Liver (tissue), 9 donors: ENCODE results near the gene PLAAT4. TPM values are rescaled to one million over a fixed set of nuclear protein-coding genes. Genes with fewer than 3 reads are reported as not detected.

ENCODE experiments used
- DNase-seq: peaks from one replicate; pipeline ENCODE4 v3.0.0-alpha.2; 2017; ENCODE audit warnings: low spot score
- H3K27ac ChIP-seq, 2 donors: one replicate each; pipeline ENCODE4 v1.7.0; 2013; ENCODE audit warnings: inconsistent platforms in 2 of 2, low read length in 2 of 2, control low read depth in 1 of 2, low read depth in 1 of 2, mild to moderate bottlenecking in 1 of 2
- H3K27me3 ChIP-seq, 4 donors: one replicate each; pipeline versions ENCODE4 v1.6.1 to v1.7.0; 2013; ENCODE audit warnings: low read length in 3 of 4, inconsistent platforms in 1 of 4, mild to moderate bottlenecking in 1 of 4, moderate library complexity in 1 of 4; ENCODE audit not compliant: control insufficient read depth in 4 of 4, insufficient read depth in 4 of 4
- H3K36me3 ChIP-seq, 4 donors: one replicate each; pipeline versions ENCODE4 v1.6.1 to v1.7.0; 2013; ENCODE audit warnings: low read length in 3 of 4, mild to moderate bottlenecking in 3 of 4, low read depth in 1 of 4, moderate library complexity in 1 of 4; ENCODE audit not compliant: control insufficient read depth in 4 of 4, insufficient read depth in 3 of 4
- H3K4me1 ChIP-seq, 4 donors: one replicate each; pipeline versions ENCODE4 v1.6.1 to v1.7.0; 2013; ENCODE audit warnings: low read length in 3 of 4, mild to moderate bottlenecking in 3 of 4, moderate library complexity in 1 of 4; ENCODE audit not compliant: control insufficient read depth in 4 of 4, insufficient read depth in 4 of 4
- H3K4me3 ChIP-seq, 3 donors: one replicate each; pipeline versions ENCODE4 v1.6.1 to v1.7.0; 2013; ENCODE audit warnings: low read length in 3 of 3, control low read depth in 1 of 3, low read depth in 1 of 3, mild to moderate bottlenecking in 1 of 3
- H3K9ac ChIP-seq, 2 donors: one replicate each; pipeline ENCODE4 v1.7.0; 2013; ENCODE audit warnings: low read length in 2 of 2, mild to moderate bottlenecking in 2 of 2, moderate library complexity in 2 of 2, control low read depth in 1 of 2, low read depth in 1 of 2
- H3K9me3 ChIP-seq, 4 donors: one replicate each; pipeline versions ENCODE4 v1.6.1 to v1.7.0; 2013; ENCODE audit warnings: low read length in 3 of 4; ENCODE audit not compliant: control insufficient read depth in 4 of 4
- ATF3 ChIP-seq: IDR thresholded peaks from 2 replicates; pipeline ENCODE4 v1.6.1; 2016; ENCODE audit warnings: antibody characterized with exemption
- EGR1 ChIP-seq, 2 donors: IDR thresholded peaks; 2 replicates each; pipeline ENCODE4 v1.6.1; 2016 to 2018; ENCODE audit warnings: antibody characterized with exemption in 2 of 2, low read depth in 2 of 2
- FOXA1 ChIP-seq: IDR thresholded peaks from 2 replicates; pipeline ENCODE4 v1.6.1; 2016; ENCODE audit warnings: antibody characterized with exemption
- FOXA2 ChIP-seq: IDR thresholded peaks from 2 replicates; pipeline ENCODE4 v1.6.1; 2016; ENCODE audit warnings: antibody characterized with exemption
- GABPA ChIP-seq, 2 donors: IDR thresholded peaks in 1 of 2; conservative IDR thresholded peaks in 1 of 2; 2 replicates each; pipeline ENCODE4 v1.6.1; 2016; ENCODE audit warnings: antibody characterized with exemption in 2 of 2, mild to moderate bottlenecking in 1 of 2, moderate library complexity in 1 of 2
- HNF4A ChIP-seq, 2 donors: conservative IDR thresholded peaks; 2 replicates each; pipeline ENCODE4 v1.6.1; 2016; ENCODE audit warnings: antibody characterized with exemption in 2 of 2, mild to moderate bottlenecking in 2 of 2
- HNF4G ChIP-seq: IDR thresholded peaks from 2 replicates; pipeline ENCODE4 v1.6.1; 2016; ENCODE audit warnings: antibody characterized with exemption
- JUND ChIP-seq, 2 donors: IDR thresholded peaks; 2 replicates each; pipeline ENCODE4 v1.6.1; 2016; ENCODE audit warnings: antibody characterized with exemption in 2 of 2
- NR2F2 ChIP-seq: IDR thresholded peaks from 2 replicates; pipeline ENCODE4 v1.6.1; 2016; ENCODE audit warnings: antibody characterized with exemption
- RXRA ChIP-seq, 2 donors: IDR thresholded peaks; 2 replicates each; pipeline ENCODE4 v1.6.1; 2017 to 2018; ENCODE audit warnings: antibody characterized with exemption in 2 of 2, mild to moderate bottlenecking in 1 of 2
- SP1 ChIP-seq: IDR thresholded peaks from 2 replicates; pipeline ENCODE4 v1.6.1; 2018; ENCODE audit warnings: antibody characterized with exemption, mild to moderate bottlenecking
- TAF1 ChIP-seq: conservative IDR thresholded peaks from 2 replicates; pipeline ENCODE4 v1.6.1; 2016; ENCODE audit warnings: antibody characterized with exemption, mild to moderate bottlenecking
- YY1 ChIP-seq: IDR thresholded peaks from 2 replicates; pipeline ENCODE4 v1.6.1; 2016; ENCODE audit warnings: antibody characterized with exemption, mild to moderate bottlenecking
- WGBS: extraction: QIAGEN DNeasy Blood & Tissue Kit; methylation state at CpG from one replicate; pipeline ENCODE4 v1.1.7; 2013; 5-methylcytosine and 5-hydroxymethylcytosine counted together
- polyA plus RNA-seq, 2 donors: library from polyadenylated mRNA; stranded (reverse) in 1 of 2; unstranded in 1 of 2; fragments of 200-250 nt in 1 of 2; fragments of >200 nt in 1 of 2; fragmentation: Nextera tagmentation in 1 of 2; extraction: Ambion mirVana in 1 of 2; gene quantifications; one replicate each; pipeline versions ENCODE4 v1.2.1 to v1.2.3, GENCODE V29; 2013 to 2015
- total RNA-seq, 2 donors: library from RNA; depleted of rRNA; stranded (reverse); fragments of >200 nt; gene quantifications; one replicate each; pipeline ENCODE4 v1.2.3, GENCODE V29; 2014
- TF ChIP-seq, protein P1 (sequence below): IDR thresholded peaks from 2 replicates; pipeline ENCODE4 v1.6.1; 2016; ENCODE audit warnings: antibody characterized with exemption, mild to moderate bottlenecking
- TF ChIP-seq, protein P2 (sequence below): IDR thresholded peaks from 2 replicates; pipeline ENCODE4 v1.6.1; 2016; ENCODE audit warnings: antibody characterized with exemption
- TF ChIP-seq, protein P3 (sequence below): fragments of 150-350 bp; IDR thresholded peaks from 2 replicates; pipeline ENCODE4 v1.5.1; 2017; ENCODE audit warnings: improper control_type of control experiment, low read depth, low read length; ENCODE audit not compliant: missing input control
- TF ChIP-seq, protein P4 (sequence below): IDR thresholded peaks from 2 replicates; pipeline ENCODE4 v1.6.1; 2016; ENCODE audit warnings: antibody characterized with exemption
- donor health status: healthy.
- donor health status: healthy.
- donor health status: healthy.
- donor health status: healthy.
- donor health status: healthy.

PLAAT4 gene
- total and polyA plus RNA-seq, 4 donors: 4.4 to 86.4 (median 44.8) TPM

GRCh38 chr11:63557570-63557969, 21.0 kb downstream of the PLAAT4 start:
- peaks cover 0 to 6% (median 0%) of the 10 kb centered on the region in 4 donors for H3K4me1 ChIP-seq
- 87% methylated on average over 7 of the region's 7 CpGs for WGBS
- TF ChIP-seq NR2F2 (no peak), HNF4A (conservative IDR thresholded peaks at IDR 0.05) (no peak), EGR1 (IDR thresholded peaks at IDR 0.05; ENCODE audit: low read depth in 2 of 2) (no peak), GABPA (IDR thresholded peaks at IDR 0.05 in 1 of 2, conservative IDR thresholded peaks at IDR 0.05 in 1 of 2) (no peak), HNF4G (no peak), FOXA1 (no peak), FOXA2 (no peak), RXRA (IDR thresholded peaks at IDR 0.05) (no peak), YY1 (no peak), JUND (IDR thresholded peaks at IDR 0.05) (no peak), TAF1 (no peak), ATF3 (no peak), SP1 (no peak)
- TF ChIP-seq, protein P1, sequence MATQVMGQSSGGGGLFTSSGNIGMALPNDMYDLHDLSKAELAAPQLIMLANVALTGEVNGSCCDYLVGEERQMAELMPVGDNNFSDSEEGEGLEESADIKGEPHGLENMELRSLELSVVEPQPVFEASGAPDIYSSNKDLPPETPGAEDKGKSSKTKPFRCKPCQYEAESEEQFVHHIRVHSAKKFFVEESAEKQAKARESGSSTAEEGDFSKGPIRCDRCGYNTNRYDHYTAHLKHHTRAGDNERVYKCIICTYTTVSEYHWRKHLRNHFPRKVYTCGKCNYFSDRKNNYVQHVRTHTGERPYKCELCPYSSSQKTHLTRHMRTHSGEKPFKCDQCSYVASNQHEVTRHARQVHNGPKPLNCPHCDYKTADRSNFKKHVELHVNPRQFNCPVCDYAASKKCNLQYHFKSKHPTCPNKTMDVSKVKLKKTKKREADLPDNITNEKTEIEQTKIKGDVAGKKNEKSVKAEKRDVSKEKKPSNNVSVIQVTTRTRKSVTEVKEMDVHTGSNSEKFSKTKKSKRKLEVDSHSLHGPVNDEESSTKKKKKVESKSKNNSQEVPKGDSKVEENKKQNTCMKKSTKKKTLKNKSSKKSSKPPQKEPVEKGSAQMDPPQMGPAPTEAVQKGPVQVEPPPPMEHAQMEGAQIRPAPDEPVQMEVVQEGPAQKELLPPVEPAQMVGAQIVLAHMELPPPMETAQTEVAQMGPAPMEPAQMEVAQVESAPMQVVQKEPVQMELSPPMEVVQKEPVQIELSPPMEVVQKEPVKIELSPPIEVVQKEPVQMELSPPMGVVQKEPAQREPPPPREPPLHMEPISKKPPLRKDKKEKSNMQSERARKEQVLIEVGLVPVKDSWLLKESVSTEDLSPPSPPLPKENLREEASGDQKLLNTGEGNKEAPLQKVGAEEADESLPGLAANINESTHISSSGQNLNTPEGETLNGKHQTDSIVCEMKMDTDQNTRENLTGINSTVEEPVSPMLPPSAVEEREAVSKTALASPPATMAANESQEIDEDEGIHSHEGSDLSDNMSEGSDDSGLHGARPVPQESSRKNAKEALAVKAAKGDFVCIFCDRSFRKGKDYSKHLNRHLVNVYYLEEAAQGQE: no peak
- TF ChIP-seq, protein P2, sequence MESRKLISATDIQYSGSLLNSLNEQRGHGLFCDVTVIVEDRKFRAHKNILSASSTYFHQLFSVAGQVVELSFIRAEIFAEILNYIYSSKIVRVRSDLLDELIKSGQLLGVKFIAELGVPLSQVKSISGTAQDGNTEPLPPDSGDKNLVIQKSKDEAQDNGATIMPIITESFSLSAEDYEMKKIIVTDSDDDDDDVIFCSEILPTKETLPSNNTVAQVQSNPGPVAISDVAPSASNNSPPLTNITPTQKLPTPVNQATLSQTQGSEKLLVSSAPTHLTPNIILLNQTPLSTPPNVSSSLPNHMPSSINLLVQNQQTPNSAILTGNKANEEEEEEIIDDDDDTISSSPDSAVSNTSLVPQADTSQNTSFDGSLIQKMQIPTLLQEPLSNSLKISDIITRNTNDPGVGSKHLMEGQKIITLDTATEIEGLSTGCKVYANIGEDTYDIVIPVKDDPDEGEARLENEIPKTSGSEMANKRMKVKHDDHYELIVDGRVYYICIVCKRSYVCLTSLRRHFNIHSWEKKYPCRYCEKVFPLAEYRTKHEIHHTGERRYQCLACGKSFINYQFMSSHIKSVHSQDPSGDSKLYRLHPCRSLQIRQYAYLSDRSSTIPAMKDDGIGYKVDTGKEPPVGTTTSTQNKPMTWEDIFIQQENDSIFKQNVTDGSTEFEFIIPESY: no peak
- TF ChIP-seq, protein P3, sequence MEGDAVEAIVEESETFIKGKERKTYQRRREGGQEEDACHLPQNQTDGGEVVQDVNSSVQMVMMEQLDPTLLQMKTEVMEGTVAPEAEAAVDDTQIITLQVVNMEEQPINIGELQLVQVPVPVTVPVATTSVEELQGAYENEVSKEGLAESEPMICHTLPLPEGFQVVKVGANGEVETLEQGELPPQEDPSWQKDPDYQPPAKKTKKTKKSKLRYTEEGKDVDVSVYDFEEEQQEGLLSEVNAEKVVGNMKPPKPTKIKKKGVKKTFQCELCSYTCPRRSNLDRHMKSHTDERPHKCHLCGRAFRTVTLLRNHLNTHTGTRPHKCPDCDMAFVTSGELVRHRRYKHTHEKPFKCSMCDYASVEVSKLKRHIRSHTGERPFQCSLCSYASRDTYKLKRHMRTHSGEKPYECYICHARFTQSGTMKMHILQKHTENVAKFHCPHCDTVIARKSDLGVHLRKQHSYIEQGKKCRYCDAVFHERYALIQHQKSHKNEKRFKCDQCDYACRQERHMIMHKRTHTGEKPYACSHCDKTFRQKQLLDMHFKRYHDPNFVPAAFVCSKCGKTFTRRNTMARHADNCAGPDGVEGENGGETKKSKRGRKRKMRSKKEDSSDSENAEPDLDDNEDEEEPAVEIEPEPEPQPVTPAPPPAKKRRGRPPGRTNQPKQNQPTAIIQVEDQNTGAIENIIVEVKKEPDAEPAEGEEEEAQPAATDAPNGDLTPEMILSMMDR: no peak
- TF ChIP-seq, protein P4, sequence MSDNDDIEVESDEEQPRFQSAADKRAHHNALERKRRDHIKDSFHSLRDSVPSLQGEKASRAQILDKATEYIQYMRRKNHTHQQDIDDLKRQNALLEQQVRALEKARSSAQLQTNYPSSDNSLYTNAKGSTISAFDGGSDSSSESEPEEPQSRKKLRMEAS: no peak
- H3K36me3 ChIP-seq: no peaks in the 10 kb centered on the region
- H3K4me3 ChIP-seq: no peak overlapping the region
- DNase-seq: no peak
- H3K9me3 ChIP-seq: no peaks in the 10 kb centered on the region
- H3K27me3 ChIP-seq: no peaks in the 10 kb centered on the region
- H3K27ac ChIP-seq: no peak overlapping the region
- H3K9ac ChIP-seq: no peak overlapping the region
